DOHH2 (cell line): ENCODE data around the gene IRS2.

Source experiments
- CTCF ChIP-seq: fragments of 200-600 bp; sonication (generic); IDR thresholded peaks from one replicate; pipeline ENCODE4 v1.5.1; 2014; ENCODE audit warnings: antibody characterized with exemption, mild to moderate bottlenecking, low read depth, low read length; ENCODE audit not compliant: poor library complexity, severe bottlenecking
- EZH2phosphoT487 ChIP-seq: fragments of 200-600 bp; sonication (generic); IDR thresholded peaks from 2 replicates; pipeline ENCODE4 v1.6.1; 2017; ENCODE audit warnings: borderline replicate concordance, mild to moderate bottlenecking, antibody characterized with exemption, low read length, moderate library complexity, mixed read lengths

GRCh38 chr13:109728061-109728460 lies 58.3 kb downstream of the IRS2 start:
- TF ChIP-seq CTCF (no peak), EZH2phosphoT487 (no peak)
